Measurements from ENCODE around the gene SGIP1. TPM values are rescaled to one million over a fixed set of nuclear protein-coding genes. Genes with fewer than 3 reads are reported as not detected.
"Not testable (repeated sequence)": the region's sequence is repeated elsewhere in the genome, so short reads cannot be mapped to it uniquely, and the experiment has no call there.

The SGIP1 gene
- polyA plus RNA-seq, 1 of the 3 experiments (the other 2 are of a cell fraction): 15.5 TPM

DNA sequence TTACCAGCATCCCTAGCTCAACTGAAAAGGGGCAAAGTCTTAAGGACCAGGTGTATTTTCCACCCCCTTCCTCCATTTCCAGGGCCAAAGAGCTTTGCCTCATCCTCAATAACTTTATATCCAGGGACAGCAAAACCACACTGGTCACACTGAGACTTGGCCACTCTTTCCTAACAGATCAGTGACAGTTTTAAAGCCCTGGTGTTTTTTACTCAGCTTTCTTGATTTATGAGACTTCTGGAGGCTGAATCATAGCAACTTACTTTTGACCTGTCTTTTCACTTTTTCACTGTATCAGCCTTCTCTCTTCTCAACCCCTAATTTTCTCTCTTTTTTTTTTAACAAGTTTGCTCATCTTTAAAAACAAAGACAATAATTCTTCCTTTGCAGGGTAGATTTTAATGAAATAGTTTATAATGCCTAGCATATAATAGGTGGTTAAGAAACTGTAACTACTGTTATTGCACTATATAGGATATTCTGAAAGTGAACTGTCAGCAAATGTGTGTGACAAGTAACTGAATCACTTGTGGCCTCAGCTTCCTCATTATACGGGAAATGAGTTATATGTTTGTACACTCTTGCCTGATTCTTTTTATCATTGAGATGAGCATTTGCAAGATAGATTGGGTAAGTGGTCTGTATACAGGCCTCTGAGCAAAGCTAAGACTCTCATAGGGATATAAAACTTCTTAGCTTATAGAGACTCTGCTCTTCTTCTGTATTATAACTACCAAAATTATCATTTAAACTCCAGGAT is 198.6 kb downstream of the SGIP1 start (continued):
- TF ChIP-seq RCOR1 (IDR thresholded peaks at IDR 0.05; ENCODE audit: low read length) (no peak), TEAD4 (IDR thresholded peaks at IDR 0.05; ENCODE audit: borderline replicate concordance, insufficient read depth) (no peak)

- ChIA-PET POLR2A (interaction anchor here (0.7 kb wide), 1 partner anchor 1028 kb away, joined by 3 read pairs; no protein-coding TSS in a partner anchor), CTCF (interaction anchor here (1.0 to 2.4 kb wide), 4 partner anchors 8 to 479 kb away, joined by 3 to 6 read pairs (median 3); no protein-coding TSS in a partner anchor)
- TF ChIP-seq TEAD4 (IDR thresholded peaks at IDR 0.05; ENCODE audit: borderline replicate concordance, insufficient read depth): no peak
- TF ChIP-seq, protein P1, sequence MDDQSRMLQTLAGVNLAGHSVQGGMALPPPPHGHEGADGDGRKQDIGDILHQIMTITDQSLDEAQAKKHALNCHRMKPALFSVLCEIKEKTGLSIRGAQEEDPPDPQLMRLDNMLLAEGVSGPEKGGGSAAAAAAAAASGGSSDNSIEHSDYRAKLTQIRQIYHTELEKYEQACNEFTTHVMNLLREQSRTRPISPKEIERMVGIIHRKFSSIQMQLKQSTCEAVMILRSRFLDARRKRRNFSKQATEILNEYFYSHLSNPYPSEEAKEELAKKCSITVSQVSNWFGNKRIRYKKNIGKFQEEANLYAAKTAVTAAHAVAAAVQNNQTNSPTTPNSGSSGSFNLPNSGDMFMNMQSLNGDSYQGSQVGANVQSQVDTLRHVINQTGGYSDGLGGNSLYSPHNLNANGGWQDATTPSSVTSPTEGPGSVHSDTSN (IDR thresholded peaks at IDR 0.05): peak; percentile 7; the same call in 1 of the 2 replicates
- TF ChIP-seq JUND (IDR thresholded peaks at IDR 0.05): peak; percentile 21; the same call in 1 of the 2 replicates
- TF ChIP-seq FOSL2 (IDR thresholded peaks at IDR 0.05; ENCODE audit: borderline replicate concordance, low read depth): peak; percentile 39; the same call in 1 of the 2 replicates
- peak; percentile 42 for TF ChIP-seq CTCF (IDR thresholded peaks at IDR 0.05)
- no peaks in the 10 kb centered on the region for H4K20me1 ChIP-seq (ENCODE audit: insufficient read depth)
- H3K9ac ChIP-seq: no peak overlapping the region
- no peak overlapping the region for H3K4me2 ChIP-seq
- H3K9me2 ChIP-seq: no peaks in the 10 kb centered on the region
- H3K79me2 ChIP-seq (ENCODE audit: insufficient read depth): no peaks in the 10 kb centered on the region
- peaks cover 0 to 18% of the 10 kb centered on the region in 2 experiments; a peak in 2 of 4 replicates for H3K4me1 ChIP-seq (ENCODE audit: control insufficient read depth in 1 of 2, insufficient read depth in 2 of 2, low read depth in 1 of 2, low read length in 1 of 2)
- no peaks in the 10 kb centered on the region for H3K9me3 ChIP-seq
- no peak overlapping the region; the same call in 1 of the 2 replicates for H2AFZ ChIP-seq (ENCODE audit: low read depth)
- peaks cover 12% of the 10 kb centered on the region for H3F3A ChIP-seq (replicated peaks; ENCODE audit: insufficient read depth)
- DNase-seq: no peak
- no peak overlapping the region; a peak in 1 of 4 replicates for H3K27ac ChIP-seq (ENCODE audit: low read depth in 2 of 2, low read length in 1 of 2)
- no peaks in the 10 kb centered on the region for H3K27me3 ChIP-seq (ENCODE audit: insufficient read depth)
- peaks cover 0 to 16% of the 10 kb centered on the region in 2 experiments for H3K36me3 ChIP-seq (replicated peaks in 1 of 2; ENCODE audit: control insufficient read depth in 1 of 2, insufficient read depth in 2 of 2, low read length in 1 of 2)
- 67% methylated on average over 7 of the region's 7 CpGs for WGBS (ENCODE audit: low lambda C conversion rate)
- H3K4me3 ChIP-seq (ENCODE audit: low read depth in 2 of 2, low read length in 1 of 2): no peak overlapping the region
These were observed 199.5 kb downstream of the SGIP1 start for GRCh38 chr1:66733348-66734017.

DNA sequence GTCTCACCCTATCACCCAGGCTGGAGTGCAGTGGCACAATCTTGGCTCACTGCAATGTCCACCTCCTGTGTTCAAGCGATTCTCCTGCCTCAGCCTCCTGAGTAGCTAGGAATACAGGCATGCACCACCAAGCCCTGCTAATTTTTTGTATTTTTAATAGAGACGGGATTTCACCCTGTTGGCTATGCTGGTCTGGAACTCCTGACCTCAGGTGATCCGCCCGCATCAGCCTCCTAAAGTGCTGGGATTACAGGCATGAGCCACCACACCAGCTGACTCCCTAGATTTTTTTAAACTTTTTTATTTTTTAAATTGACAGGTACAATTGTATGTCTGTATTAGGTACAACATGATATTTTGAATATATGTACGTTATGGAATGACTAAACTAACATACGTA is 200.6 kb downstream of the SGIP1 start:
- H3K9me2 ChIP-seq; POLR2A ChIA-PET; H3K9me3 ChIP-seq; H2AFZ ChIP-seq (ENCODE audit: low read depth); H3K27me3 ChIP-seq (ENCODE audit: insufficient read depth); H3K79me2 ChIP-seq (ENCODE audit: insufficient read depth); H3K9ac ChIP-seq; CTCF ChIA-PET; H4K20me1 ChIP-seq (ENCODE audit: insufficient read depth); H3K4me3 ChIP-seq (ENCODE audit: low read depth in 2 of 2, low read length in 1 of 2); DNase-seq; H3K27ac ChIP-seq (ENCODE audit: low read depth in 2 of 2, low read length in 1 of 2); H3F3A ChIP-seq (replicated peaks; ENCODE audit: insufficient read depth); H3K4me2 ChIP-seq: not testable (repeated sequence)
- H3K4me1 ChIP-seq (ENCODE audit: control insufficient read depth in 1 of 2, insufficient read depth in 2 of 2, low read depth in 1 of 2, low read length in 1 of 2): peaks cover 0 to 18% of the 10 kb centered on the region in 2 experiments; a peak in 2 of 4 replicates
- peaks cover 0 to 26% of the 10 kb centered on the region in 2 experiments for H3K36me3 ChIP-seq (replicated peaks in 1 of 2; ENCODE audit: control insufficient read depth in 1 of 2, insufficient read depth in 2 of 2, low read length in 1 of 2)
- WGBS (ENCODE audit: low lambda C conversion rate): 78% methylated on average over 6 of the region's 6 CpGs

All from SK-N-SH (cell line).